Measurements from ENCODE around the gene SCN7A.
"Not testable (repeated sequence)": the region's sequence is repeated elsewhere in the genome, so short reads cannot be mapped to it uniquely, and the experiment has no call there.

The SCN7A gene

DNA sequence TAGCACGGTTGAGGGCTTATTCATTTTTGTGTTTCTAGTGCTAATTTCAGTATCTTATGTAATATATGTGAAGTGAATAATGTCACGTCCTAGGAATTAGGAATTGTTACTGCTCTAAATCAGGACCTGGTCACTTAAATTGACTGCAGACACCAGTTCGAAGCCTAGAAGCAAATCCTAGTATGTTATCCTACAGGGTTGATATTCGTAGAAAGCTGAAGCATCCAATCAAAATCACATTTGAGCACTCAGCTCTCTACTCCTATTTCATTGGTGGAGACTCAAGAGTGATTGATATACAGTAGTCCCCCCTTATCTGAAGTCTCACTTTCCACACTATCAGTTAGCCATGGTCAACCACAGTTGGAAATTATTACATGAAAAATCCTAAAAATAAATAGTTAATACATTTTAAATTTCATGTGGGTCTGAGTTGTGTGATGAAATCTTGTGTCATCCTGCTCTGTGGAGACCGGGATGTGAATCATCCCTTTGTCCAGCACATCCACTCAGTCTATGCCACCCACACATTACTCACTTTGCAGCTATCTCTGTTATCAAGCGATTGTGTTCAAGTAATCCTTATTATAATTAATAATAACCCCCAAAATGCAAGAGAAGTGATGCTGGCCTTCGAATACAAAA, 83.1 kb downstream of the SCN7A start:
- no peak overlapping the region for H3K4me3 ChIP-seq (ENCODE audit: low read depth, low read length)
- TF ChIP-seq CTCF (IDR thresholded peaks at IDR 0.05; ENCODE audit: control insufficient read depth, extremely low read depth, insufficient read depth) = no peak
- no peak for DNase-seq (ENCODE audit: low read depth)

DNA sequence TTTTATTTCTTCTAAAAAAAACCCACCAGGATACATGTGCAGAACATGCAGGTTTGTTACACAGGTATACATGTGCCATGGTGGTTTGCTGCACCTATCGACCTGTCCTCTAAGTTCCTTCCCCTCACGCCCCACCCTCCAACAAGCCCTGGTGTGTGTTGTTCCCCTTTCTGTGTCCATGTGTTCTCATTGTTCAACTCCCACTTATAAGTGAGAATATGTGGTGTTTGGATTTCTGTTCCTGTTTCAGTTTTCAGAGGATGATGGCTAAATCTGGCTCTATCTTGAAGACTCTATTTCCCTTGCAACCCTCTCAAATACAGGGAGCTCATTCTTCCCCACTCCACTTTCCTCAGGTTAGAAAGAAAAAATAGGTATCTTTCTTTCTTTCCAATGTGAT, 86.3 kb downstream of the SCN7A start:
- DNase-seq (ENCODE audit: low read depth); H3K4me3 ChIP-seq (ENCODE audit: low read depth, low read length): not testable (repeated sequence)

DNA sequence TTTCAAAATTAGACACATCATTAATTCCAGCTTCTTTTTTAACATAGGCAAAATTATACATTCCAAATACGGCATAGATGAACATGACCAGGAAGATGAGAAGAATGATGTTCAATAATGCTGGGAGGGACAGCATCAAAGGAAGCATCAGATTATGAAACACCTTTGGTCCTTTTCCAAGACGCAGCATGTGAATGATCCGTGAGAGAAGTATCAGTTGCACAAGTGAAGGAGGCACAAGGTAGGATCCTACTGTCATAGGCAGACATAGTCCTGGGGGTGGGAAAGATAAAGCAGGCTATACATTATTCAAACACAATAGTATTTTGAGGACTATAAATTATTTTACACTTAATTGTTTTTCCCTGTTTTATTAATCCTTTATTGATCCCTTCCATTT, 87.7 kb downstream of the SCN7A start:
- TF ChIP-seq CTCF (IDR thresholded peaks at IDR 0.05; ENCODE audit: control insufficient read depth, extremely low read depth, insufficient read depth) = no peak
- no peak for DNase-seq (ENCODE audit: low read depth)
- no peak overlapping the region for H3K4me3 ChIP-seq (ENCODE audit: low read depth, low read length)

DNA sequence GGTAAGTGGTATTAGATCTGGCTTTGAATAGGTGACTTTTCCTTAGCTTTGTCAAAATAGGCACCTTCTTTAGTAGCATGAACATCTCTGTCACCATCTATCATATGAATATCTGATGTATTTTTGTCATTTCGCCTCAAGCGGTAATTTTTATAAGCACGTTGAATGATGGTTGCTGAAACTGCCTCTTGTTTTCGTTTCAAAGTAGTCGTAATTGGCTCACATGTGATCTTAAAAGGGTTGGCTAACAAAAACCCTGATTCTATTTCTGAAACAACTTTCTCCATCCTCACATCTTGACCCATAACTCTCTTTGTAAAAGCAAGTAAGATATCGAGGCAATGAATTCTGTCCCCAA, 88.5 kb downstream of the SCN7A start:
- no peak for TF ChIP-seq CTCF (IDR thresholded peaks at IDR 0.05; ENCODE audit: control insufficient read depth, extremely low read depth, insufficient read depth)
- DNase-seq (ENCODE audit: low read depth) = no peak
- H3K4me3 ChIP-seq (ENCODE audit: low read depth, low read length) = no peak overlapping the region

- no peak for TF ChIP-seq CTCF (IDR thresholded peaks at IDR 0.05; ENCODE audit: control insufficient read depth, extremely low read depth, insufficient read depth)
- no peak overlapping the region for H3K4me3 ChIP-seq (ENCODE audit: low read depth, low read length)
- no peak for DNase-seq (ENCODE audit: low read depth)
These were observed 89.0 kb downstream of the SCN7A start for GRCh38 chr2:166404831-166405568.

DNA sequence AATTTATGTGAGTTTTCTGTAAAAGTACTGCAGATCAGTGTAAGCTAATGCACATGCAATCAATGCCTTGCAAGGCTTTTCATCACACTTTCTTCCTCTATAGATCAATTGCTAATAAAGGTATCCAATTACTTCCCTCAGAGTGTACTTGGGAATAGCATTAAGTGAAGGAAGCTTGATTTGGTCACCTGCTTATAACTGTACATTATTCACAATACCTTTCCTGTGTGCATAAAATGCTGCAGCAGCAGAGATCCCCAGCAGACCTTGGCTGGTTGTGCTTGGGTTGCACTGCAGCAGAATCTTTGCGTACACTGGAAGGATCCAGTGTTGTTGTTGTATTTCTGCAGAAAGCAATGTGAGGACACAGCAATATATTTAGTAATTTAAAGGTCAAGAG, 99.8 kb downstream of the SCN7A start:
- no peak overlapping the region for H3K4me3 ChIP-seq (ENCODE audit: low read depth, low read length)
- DNase-seq (ENCODE audit: low read depth) = no peak
- no peak for TF ChIP-seq CTCF (IDR thresholded peaks at IDR 0.05; ENCODE audit: control insufficient read depth, extremely low read depth, insufficient read depth)

- no peak for TF ChIP-seq CTCF (IDR thresholded peaks at IDR 0.05; ENCODE audit: control insufficient read depth, extremely low read depth, insufficient read depth)
- no peak overlapping the region for H3K4me3 ChIP-seq (ENCODE audit: low read depth, low read length)
- DNase-seq (ENCODE audit: low read depth) = no peak
These were observed 101.0 kb downstream of the SCN7A start for GRCh38 chr2:166393008-166393407.
